HG03060 (cell line): ENCODE data around the gene SPHKAP.
A peak's percentile ranks its signal among the peaks of the same experiment; 100 is the strongest.
"Not testable (repeated sequence)": the region's sequence is repeated elsewhere in the genome, so short reads cannot be mapped to it uniquely, and the experiment has no call there.

Source experiments
- ATAC-seq: cut with Tn5 transposase; IDR thresholded peaks from one replicate; pipeline ENCODE4 v1.9.1; 2021; ENCODE audit warnings: low read depth, moderate number of reproducible peaks; ENCODE audit not compliant: unreplicated experiment

The SPHKAP gene

DNA sequence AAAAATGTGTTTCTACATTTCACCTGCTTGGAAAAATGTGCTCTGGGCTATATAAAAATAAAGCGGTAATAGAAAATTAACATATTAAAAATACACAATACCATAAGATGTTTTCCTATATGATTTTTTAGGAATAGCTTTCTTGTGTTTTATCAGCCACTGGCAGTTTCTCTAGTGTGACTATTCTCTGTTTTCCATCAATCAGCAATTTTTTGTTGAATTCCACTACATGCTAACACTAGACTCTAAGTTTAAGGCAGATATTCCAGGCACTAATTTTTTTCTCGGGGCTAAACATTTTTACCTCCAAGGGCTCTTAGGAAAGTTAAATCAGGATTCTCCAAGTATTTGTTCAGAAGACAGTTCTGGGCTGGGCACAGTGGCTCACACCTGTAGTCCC is 140.5 kb downstream of the SPHKAP start:
- ATAC-seq: no peak

DNA sequence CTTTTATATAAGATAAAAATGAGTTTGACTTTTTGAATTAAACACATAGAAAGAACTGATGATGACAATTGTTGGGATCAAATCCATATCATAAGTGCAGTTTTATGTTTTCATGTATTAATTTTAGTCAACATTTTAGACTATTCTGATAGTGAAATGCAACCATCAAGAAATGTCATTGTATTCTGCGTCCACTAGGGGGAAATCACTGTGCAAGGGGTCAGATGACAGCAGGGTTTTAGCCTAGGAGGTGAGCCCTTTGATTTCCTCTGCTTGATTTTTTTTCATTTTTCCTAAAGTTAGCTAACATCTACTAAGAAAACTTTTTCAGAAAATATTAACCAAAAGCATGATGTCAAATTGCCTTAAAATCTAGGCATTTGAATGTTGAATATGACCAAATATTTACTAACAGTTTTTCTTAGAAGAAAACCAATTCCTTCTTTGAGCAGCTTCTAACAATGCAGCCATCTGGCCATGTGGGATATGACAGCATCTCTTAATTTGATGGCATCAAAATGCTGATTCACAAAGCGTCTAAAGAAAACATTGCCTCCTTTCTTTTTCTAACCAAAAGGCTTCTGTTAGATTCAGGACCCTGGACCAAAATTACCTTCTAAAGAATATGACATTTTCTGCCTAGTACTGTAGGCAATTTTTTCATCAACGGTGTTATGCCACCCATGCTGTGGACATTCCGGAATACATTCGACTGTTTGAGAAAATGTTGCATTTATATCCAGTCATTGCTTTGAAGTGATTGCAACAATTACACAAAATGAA is 141.5 kb downstream of the SPHKAP start:
- peak; percentile 71 for ATAC-seq

DNA sequence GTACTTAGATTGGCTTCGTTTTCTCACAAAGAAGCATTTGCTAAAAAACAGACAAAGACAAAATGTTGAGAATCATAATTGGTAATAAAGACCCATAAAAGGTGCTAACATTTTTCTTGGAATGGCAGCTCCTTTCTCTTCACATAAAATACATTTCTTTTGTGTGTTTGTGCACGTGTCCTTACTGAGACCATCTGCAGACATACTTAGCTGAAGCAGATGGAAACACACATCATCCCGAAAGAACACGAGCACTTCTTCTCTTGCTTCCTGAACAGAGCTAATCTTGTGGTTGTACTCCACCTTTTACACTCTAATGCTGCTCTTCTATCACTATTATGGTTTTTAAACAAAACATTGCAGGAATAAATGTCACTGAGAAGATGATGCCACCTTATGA is 142.5 kb downstream of the SPHKAP start:
- ATAC-seq: no peak

DNA sequence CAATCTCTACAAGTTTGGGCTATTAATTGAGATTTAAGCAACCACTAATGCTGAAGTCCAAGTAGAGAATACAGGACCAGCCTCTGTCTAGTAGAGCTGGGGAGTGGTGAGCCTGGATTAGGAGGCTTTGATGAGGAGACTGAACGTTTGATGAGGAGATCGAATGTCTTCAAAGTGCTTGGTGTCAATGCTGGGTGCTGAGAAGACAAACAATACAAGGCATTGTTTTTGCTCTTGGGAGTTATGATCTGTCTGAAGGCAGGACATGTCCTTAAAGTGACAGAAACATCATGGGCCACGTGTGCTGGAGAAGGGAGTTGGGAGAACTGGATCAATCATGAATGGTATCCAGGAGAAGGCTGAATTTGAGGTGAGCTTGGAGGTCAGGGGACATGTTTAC is 143.6 kb downstream of the SPHKAP start:
- ATAC-seq: no peak

DNA sequence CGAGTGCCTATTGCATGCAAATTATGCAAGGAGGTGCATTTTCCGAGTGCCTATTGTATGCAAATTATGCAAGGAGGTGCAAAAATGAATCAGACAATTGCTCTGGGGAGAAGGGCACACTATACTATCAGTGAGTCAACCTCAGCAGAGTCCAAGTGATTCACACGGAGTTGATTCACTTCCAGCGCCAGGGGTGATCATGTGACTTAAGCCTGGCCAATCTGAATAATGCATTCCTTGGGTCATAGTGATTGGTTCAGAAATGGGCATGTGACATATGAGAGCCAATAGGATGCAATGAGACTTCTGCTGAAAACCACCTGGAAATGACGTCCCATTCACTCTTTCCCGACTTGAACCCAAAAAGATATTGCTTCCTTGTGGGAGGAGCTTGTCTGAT is 157.9 kb downstream of the SPHKAP start:
- no peak for ATAC-seq

DNA sequence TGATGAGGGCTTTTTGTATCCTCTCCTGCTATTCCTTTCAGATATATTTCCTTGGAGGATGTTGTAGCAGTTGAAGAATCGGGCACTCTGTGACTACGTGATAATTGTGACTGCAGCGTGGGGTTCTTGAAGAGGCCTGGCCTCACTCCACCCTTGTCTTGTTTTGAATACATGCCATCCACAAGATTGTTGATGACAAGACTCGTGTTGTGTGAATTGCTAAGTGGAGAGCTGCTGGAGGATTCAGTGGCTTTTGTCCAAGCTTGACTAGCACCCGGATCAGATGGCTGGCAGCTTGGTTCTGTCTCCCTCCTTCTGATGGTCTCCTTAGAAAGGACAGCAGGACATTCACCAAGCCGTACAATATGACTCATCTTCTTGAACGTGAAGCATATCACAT is 163.2 kb downstream of the SPHKAP start:
- no peak for ATAC-seq

DNA sequence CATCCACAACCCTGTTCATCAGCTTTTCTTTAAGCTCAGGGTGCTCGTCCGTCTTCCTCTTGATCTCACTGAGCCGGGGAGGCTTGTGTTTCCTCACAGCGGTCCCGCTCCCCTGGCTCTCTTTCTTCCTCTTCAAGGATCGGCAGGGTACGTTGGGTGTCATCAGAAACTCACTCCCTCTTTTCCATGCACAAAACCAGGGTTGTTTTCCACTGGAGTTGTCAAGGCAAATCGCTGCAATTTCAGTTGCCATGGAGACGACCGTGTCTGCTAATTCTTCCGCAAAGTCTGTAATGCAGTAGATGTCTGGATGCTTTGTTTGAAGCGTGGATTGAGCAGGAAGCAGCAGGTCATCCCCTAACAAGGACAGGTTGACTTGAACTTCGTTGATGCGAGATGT is 163.7 kb downstream of the SPHKAP start:
- ATAC-seq: no peak

DNA sequence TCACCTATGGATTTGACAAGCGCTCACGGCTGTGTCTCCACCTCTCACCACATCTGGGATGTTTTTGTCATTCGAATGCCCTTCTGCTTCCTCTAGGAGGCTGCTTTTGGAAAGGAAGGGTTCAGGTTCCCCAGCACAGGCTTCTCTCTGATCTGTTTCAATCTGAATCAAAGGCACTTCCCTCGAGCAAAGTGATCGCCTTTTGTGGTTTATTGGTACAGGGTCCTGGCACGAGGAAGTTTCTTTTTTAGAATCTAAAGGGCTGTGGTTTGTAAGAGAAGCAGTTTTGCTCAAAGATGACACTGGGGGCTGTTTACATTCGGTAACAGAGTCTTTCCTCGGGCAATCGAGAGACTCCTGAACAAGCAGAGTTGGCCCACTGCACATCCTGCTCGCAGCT is 165.1 kb downstream of the SPHKAP start:
- no peak for ATAC-seq

DNA sequence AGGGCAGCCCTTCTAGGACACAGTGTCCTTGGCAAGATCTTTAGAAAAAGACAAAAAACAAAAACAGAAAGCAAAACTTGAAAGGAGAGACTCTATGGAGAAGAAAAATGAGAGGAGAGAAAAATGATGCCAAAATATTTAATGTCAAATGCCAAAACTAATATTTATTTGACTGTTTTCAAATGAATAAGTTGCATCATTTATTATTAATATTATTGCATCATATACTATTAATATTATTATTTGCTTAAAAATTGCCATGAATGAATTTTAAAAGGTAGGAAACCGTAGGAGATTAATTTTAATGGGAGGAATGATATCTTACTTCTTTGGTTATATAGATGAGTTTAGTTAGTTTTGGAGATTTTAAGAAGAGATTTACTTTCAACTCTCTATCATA is 165.7 kb downstream of the SPHKAP start:
- ATAC-seq: no peak

DNA sequence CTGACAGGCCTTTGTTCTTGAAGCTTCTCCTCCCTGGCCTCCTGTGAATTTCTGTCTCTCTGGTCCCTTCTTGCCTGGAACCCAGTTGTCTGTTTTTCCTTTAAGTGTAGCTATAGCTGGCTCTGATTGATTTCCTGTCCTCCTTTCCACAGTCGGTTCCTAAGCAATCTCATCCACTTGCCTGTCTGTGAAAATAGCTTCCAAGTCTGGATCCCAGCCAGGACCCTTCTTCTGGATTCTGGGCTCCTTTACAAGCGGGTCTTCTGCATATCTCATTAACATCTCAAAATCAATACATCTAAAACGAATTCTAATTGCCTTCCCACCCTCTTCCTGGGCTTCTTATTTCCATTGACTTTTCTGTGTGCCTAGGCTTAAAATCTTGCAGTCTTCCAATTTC is 185.1 kb downstream of the SPHKAP start:
- no peak for ATAC-seq

DNA sequence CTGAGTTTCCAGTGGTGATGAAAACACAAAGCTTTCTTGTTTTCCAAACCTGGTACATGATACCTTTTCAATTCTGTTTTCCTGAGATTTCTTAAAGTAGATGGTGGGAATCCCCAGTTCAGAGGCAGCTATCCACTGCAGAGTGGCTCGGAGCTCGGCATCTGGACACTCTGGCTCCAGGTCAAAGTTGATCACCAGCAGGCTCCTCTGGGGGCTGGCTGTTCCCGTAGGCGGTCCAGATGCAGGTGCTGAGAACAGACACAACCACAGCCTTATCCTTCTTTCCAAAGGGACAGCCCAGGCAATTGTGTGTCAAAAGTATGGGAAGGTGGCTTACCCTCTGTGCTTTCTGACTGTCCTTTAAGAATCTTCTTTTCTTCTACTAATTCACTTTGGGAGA is 190.6 kb downstream of the SPHKAP start:
- ATAC-seq: no peak

DNA sequence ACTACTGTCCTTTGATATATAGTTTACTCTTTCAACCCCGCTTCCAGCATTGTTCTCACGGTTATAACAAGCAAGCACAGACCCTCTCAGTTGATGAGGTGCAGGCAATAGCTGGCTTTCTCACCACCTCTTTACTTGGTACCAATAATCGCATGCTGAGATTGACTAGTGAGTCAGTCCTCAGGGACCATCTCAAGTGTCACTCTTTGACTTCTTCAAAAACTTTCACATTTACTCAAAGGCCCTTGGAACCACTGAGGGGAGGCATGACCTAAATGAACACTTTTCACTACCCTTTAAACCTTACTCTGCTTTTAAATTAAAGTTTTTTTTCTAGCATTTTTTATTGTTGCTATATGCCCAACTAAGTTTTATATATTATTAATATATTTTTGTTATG is 208.2 kb downstream of the SPHKAP start:
- no peak for ATAC-seq

DNA sequence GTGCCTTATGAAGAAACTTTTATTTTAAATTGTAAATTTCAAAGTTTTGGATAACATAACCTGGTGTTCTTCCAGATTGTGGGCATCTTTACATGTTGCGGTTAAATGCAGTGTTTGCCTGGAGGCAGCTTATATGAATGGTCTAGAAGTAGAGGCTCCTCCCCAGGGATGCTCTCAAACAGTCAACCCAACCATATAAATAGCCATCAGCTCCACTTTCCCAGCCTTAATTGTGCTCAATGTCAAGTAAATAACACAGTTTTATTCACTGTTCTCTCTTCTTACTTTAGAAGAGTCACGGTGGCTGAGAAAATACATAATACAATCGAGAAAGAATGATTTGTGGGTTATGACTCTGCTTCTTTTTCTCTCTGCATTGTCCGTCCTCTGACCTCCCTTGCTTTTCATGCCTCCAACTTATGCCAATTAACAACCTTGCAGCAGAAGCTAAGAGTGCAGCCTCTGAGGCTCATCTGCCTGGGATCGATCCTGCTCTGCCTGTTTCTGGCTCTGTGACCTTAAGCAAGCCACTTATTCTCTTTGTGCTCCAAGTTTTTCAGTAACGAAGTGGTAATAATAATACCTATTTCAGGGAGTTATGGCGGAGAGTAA is 209.8 kb downstream of the SPHKAP start:
- no peak for ATAC-seq

DNA sequence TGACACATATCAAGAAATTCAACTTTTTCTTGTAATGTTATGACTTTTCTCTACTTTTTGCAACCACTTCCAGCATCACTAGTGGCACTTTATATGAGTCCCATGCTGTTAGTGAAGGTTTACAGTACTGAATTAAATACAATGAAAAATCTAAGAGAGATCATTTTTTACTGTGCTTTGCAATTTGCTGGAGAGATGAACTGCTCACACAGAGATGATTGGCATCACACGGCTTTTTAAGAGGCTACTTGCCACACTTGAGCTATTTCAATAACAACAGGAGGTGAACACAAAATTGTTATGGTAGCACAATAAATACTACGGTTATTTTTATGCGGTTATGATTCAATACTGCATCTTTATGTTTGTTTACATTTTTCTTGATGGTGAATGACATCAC is 221.2 kb downstream of the SPHKAP start:
- ATAC-seq: no peak

DNA sequence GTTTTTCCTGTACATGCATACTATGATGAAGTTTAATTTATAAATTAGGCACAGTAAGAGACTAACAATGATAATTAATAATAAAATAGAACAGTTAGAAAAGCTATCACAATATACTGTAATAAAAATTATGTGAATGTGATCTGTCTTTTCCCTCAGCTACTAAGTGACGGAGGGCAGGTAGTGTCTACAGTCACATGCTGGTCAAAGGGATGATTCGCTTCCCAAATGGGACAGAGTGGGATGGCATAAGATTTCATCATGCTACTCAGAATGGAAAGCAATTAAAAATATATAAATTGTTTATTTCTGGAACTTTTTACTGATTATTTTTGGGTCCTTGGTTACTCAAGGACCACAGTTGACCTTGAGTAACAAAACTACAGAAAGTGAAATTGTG is 238.5 kb downstream of the SPHKAP start:
- no peak for ATAC-seq

DNA sequence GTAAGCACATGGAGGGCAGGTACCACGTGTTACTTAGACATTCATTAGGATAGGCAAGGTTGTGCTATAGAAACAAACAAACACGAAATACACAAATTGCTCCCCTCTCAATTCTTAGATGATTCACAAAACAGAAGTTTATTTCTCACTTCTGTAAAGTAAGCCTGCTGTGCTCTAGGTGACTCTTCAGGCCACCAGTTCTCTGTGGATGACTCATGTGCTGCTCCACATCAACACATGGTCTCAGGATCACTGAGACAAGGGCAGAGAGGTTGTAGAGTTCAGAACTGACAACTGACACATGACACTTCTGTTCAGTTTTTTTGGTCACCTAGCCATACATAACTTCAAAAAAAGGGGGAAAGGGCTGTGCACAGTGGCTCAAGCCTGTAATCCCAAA is 239.5 kb downstream of the SPHKAP start:
- peak; percentile 78 for ATAC-seq

DNA sequence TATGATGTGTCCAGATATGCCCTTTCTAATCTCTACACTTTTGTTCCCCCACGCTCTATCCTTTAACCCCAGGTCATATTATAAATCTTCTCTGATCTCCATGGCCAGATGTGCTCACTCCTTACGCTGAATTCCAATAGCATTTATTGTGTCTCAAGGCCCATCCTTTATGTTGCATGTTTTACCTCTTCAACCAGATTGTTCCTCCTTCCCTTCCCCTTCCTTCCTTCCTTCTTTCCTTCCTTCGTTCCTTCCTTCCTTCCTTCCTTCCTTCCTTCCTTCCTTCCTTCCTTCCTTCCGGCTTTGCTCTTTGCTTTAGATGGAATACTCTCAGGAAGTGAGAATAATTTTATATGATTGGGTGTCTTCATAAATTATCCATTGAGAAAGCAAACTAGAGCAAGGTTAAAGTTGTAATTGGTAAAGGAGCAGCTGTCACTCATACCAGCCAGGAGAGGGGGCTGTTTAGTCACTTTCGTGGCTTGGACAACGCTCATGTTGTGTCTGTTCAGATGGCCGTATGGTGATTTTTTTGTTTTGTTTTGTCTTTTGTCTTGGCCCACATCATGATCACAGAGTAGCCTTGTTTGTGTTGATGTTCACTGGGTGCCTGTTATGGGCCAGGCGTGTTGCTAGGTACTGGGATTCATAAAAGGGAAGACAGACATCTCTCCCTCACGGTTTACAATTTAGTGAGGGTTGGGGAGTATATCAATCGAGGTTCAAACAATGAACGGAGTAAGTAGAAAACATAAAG is 242.0 kb downstream of the SPHKAP start:
- ATAC-seq: no peak

DNA sequence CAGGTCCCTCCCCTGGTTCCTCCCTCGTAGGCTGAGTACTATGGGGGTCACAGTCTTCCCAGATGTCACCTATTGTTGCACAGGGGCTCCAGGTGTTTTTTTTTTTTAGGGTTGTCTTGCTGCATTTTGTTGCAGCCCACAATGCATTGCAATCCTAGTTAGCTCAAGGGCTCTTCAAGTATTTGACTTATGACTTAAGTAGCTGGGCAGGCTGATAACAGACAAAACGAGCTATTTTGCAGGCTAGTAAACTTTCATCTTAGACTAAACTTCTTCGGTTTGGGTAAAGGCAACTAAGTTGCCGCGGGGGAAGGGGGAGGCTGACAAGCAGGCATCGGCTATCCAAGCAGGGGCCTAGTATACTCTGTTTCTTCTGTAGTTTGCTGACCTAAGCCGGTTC is 245.2 kb downstream of the SPHKAP start:
- not testable (repeated sequence) for ATAC-seq

DNA sequence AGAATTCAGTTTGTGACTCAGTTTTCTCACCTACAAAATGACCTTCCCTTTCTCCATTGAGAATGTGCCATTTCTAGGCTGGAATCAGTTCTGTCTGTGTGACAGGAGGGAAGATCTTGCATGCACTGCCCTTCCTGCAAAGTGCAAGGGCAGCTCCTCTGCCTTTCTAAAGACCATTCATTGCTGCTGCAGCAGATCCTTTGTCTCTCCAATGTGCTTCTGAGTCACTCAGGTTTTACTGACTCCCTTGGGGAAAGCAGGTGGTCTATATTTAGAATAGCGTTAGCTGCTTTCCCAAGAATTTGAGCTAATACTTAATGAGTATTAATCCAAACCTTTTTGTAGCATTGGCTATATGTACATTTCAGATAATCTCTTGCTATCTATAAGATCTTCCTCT is 247.6 kb downstream of the SPHKAP start:
- no peak for ATAC-seq

DNA sequence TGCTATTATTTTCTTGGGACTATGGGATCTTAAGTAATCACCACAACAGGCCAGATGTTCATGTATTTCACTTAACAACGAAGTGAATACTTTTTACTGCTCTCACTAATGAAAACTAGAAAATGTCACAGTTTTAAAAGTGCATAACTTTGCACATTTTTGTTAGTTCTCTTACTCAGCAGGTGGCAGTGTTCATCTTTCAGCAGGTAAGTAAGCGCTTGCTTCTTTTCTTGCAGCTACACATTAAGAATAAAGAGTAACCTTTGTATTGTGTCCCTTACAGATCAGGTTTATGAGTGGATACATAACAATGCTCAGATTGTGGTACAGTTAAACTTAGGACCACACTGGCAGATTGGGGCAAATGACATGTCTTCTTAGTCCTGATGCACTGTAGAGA is 249.1 kb downstream of the SPHKAP start:
- no peak for ATAC-seq

DNA sequence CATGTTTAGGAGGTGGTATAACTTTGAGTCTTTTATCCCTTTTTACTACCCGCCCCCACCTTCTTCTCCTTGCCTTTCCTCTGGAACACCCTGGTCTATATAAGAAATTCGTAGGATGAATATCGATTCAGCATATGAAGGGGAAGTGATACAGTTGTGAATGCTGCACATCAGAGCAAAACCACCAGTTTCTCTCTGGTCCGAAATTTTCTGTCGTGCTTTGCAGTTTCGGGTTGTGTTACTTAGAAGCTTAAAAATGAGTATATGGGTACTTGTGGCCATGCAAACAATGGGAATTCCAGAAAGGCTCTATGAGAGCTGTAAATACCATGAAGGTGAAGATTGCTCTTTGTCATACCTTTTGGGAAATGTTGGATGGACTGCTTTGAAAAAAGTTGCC is 249.5 kb downstream of the SPHKAP start:
- no peak for ATAC-seq
